Measurements from ENCODE around the gene HOXB2. TPM values are rescaled to one million over a fixed set of nuclear protein-coding genes. Genes with fewer than 3 reads are reported as not detected.

The HOXB2 gene
- total RNA-seq, 1 donor from 2014 or later, result 55.3 TPM

DNA sequence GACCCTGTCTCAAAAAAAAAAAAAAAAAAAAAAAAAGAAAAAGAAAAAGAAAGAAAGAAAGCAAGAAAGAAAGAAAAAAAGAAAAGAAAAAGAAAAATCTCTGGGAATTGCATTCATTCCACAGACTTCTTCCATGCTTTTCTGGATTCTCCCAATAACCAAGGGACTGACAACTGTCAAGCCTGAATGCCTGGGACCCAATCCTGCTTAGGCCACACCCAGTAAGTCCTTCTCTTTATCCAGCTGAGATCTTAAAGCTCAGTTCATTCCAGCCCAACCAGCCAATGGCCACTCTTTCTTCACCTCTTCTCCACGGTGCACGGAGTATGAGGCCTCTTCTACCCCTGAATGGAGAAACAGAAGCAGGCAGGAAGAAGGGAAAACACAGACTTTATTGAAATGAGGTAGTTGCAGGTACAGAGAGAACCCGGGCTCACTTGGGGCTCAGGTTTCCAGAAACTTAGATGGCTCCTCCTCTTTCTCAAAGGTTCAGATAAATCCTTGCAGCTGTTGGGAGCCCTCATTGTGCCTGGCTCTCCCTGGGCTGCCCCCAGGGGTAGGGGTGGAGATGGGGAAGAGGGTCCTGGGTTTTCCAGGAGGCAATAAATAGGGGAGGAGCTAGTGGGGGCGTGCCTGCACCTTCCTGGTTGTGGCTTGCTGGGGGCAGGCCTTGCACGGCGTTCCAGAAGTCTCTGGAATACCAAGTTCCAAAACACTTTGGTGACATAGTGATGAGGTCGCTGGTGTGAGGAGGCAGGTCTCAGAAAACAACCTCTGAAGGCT is 16.6 kb downstream of the HOXB2 start:
- Histone ChIP-seq H3K27ac (no peak overlapping the region), H3K4me1 (no peaks in the 10 kb centered on the region), H3K9me3 (no peaks in the 10 kb centered on the region), H3K4me3 (no peak overlapping the region), H3K27me3 (no peaks in the 10 kb centered on the region), H3K36me3 (no peaks in the 10 kb centered on the region)
- TF ChIP-seq, protein P1, sequence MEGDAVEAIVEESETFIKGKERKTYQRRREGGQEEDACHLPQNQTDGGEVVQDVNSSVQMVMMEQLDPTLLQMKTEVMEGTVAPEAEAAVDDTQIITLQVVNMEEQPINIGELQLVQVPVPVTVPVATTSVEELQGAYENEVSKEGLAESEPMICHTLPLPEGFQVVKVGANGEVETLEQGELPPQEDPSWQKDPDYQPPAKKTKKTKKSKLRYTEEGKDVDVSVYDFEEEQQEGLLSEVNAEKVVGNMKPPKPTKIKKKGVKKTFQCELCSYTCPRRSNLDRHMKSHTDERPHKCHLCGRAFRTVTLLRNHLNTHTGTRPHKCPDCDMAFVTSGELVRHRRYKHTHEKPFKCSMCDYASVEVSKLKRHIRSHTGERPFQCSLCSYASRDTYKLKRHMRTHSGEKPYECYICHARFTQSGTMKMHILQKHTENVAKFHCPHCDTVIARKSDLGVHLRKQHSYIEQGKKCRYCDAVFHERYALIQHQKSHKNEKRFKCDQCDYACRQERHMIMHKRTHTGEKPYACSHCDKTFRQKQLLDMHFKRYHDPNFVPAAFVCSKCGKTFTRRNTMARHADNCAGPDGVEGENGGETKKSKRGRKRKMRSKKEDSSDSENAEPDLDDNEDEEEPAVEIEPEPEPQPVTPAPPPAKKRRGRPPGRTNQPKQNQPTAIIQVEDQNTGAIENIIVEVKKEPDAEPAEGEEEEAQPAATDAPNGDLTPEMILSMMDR (IDR thresholded peaks at IDR 0.05), result no peak
- DNase-seq (ENCODE audit: low spot score in 2 of 2), result no peak
- intact Hi-C loops (cut with DNase I), result no loop called here

- Histone ChIP-seq H3K9me3 (no peaks in the 10 kb centered on the region), H3K4me3 (no peak overlapping the region), H3K27me3 (no peaks in the 10 kb centered on the region), H3K36me3 (no peaks in the 10 kb centered on the region), H3K4me1 (no peaks in the 10 kb centered on the region), H3K27ac (no peak overlapping the region)
- TF ChIP-seq, protein P1 (IDR thresholded peaks at IDR 0.05), result no peak
- intact Hi-C loops (cut with DNase I), result no loop called here
- no peak for DNase-seq (ENCODE audit: low spot score in 2 of 2)
Measured at GRCh38 chr17:48527547-48527932, 17.4 kb downstream of the HOXB2 start.

DNA sequence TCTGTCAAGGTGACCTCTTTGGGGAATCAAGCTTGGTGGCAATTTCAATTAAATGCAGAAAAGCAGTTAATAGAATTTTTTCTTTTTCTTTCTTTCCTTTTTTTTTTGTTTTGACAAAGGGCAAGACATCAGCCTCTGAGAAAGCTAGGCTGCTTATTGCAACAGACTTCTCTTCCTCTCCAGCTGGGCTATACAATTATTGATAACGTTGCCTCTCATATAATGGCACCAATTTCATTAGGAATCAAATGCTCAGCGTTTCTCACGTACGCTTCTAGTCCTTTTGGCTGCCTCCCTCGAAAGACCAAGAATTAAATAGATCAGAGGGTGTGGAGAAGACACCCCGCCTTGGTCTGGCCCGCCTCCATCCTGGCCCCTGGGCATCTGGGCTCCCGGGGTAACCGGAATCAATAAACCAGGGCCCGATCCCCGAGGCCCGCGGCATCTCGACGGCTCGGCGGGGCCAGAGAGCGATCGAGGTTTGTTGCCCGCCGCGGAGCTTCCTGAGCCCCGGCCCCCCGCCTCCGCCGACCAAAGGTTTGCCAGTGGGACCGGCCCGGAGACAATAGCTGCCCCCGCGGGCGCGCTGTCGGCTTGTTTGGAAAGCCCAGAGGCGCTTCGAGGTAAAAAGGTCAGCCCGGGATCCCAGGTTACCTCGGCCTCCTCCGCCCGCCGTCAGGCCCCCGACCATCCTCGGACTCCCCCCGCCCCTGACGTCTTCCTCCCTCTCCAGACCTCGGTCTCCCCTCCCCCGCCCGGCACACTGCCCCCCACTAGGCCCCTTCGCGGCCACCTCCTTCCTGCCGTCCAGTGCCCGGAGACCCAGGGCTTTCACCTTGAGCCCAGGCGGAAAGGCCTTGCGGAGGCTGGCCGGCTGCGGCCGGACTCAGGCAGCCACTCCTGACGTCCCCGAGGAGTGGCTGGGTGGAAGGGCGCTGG is 18.0 kb downstream of the HOXB2 start:
- no peak overlapping the region for H3K4me3 ChIP-seq
- no peak overlapping the region for H3K27ac ChIP-seq
- DNase-seq (ENCODE audit: low spot score in 2 of 2), result no peak
- intact Hi-C loops (cut with DNase I), result no loop called here
- TF ChIP-seq, protein P1 (IDR thresholded peaks at IDR 0.05), result no peak
- H3K27me3 ChIP-seq, result no peaks in the 10 kb centered on the region
- no peaks in the 10 kb centered on the region for H3K4me1 ChIP-seq
- no peaks in the 10 kb centered on the region for H3K9me3 ChIP-seq
- no peaks in the 10 kb centered on the region for H3K36me3 ChIP-seq

- intact Hi-C loops (cut with DNase I), result no loop called here
- H3K4me1 ChIP-seq, result no peaks in the 10 kb centered on the region
- H3K36me3 ChIP-seq, result no peaks in the 10 kb centered on the region
- DNase-seq (ENCODE audit: low spot score in 2 of 2), result no peak
- no peaks in the 10 kb centered on the region for H3K27me3 ChIP-seq
- TF ChIP-seq, protein P1 (IDR thresholded peaks at IDR 0.05), result peak in 1 of 3 experiments; percentile 11
- H3K4me3 ChIP-seq, result no peak overlapping the region
- no peaks in the 10 kb centered on the region for H3K9me3 ChIP-seq
- H3K27ac ChIP-seq, result no peak overlapping the region
Measured at GRCh38 chr17:48523010-48523409, 21.9 kb downstream of the HOXB2 start.

GRCh38 chr17:48522031-48522653 is 22.8 kb downstream of the HOXB2 start:
- Histone ChIP-seq H3K27ac (no peak overlapping the region), H3K9me3 (no peaks in the 10 kb centered on the region), H3K27me3 (no peaks in the 10 kb centered on the region), H3K36me3 (no peaks in the 10 kb centered on the region), H3K4me3 (no peak overlapping the region), H3K4me1 (no peaks in the 10 kb centered on the region)
- no peak for DNase-seq (ENCODE audit: low spot score in 2 of 2)
- intact Hi-C loops (cut with DNase I), result no loop called here
- TF ChIP-seq, protein P1 (IDR thresholded peaks at IDR 0.05), result no peak
